HG03139 (cell line): Measurements from ENCODE around the gene FMN1.

Source experiments
- ATAC-seq: cut with Tn5 transposase; IDR thresholded peaks from one replicate; pipeline ENCODE4 v1.9.1; 2021; ENCODE audit not compliant: unreplicated experiment

FMN1 gene

DNA sequence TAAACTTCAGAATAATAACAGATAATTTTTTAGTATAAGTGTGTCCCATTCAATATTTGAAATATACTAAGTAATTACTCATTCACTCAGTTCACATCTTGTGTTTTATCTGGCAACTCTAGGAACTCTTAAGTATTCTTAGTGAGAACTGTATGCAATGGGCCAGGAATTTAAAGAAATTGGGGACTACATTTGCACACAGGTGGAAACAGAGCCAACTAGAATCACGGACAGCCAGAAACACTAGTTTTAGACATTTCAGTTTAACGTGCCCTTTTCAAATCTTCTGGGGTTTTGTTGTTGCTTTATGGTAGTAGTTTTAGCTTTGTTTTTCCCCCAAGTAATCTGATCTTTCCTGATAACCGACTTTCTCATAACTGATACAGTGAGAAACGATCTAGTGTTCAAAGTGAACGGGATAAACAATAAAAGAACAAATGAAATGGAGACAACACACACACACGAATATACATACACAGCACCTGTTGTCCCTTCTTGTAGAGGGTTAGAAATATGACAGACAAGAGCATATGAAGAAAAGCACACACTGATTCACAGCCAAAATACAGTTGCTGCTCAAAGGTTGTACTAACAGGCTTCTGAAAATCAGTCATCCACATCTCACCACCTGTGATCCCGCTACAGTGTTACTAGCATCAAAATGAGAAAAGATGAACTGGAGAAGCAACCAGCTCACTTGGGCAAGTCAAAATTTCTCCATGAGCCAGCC lies 167.0 kb downstream of the FMN1 start:
- no peak for ATAC-seq

DNA sequence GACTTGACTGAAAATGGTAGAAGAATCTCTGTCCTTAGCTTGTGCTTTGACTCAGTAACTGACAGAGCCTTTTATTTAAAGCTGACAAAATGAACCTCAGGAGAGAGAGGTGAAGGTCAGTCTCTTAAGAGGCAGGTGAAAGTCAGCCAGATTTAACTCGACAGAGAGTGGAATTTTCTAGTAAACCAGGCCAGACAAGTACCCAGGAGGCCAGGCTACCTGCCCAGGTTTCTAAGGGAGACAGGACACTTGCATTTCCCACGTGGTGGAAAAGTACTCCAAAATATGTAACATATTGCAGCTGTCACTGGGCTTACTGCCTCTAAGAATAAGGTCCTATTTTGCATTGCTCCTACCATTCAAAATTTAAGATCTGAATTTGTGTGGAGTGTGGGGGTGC lies 167.9 kb downstream of the FMN1 start:
- ATAC-seq: no peak

DNA sequence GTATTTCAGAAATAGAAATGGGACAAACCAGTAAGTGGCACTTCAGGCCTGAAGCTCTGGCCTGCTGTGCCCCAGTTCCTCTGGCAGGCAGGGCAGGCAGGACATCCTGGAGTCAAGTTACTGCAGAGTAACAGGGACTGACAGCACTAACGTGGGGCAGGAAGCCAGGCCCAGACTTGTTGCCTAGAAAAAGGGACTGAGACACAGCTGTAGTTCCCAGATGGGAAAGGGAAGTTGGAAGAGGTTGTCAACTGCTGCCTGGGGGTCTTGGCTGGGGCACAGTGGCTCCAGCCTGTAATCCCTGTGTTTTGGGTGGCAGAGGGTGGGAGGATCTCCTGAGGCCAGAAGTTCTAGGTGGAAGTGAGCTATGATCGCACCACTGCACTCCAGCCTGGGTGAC lies 171.9 kb downstream of the FMN1 start:
- no peak for ATAC-seq

DNA sequence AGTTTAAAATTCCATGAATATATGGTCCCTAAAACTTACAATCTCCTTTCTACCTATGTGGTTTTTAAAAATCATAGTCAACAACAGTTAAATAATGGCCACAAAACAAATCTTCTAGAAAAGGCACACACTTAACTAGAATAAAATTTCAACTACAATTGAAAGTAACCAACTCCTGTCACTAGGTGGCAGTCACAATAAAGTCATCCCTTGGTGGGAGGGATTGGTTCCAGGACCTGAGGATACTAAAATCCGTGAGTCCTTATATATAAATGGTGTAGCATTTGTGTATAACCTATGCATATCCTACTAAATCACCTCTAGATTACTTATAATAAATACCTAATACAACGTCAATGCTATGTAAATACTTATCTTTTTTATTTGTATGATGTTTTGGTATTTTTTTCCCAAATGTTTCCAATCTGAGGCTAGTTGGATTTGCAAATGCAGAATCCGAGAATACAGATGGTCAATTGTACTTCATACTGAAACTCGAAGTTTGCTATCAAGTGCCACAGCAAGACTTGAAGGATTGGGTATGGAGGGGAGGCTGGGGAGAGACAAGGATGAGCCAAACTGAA lies 172.6 kb downstream of the FMN1 start:
- ATAC-seq: no peak

DNA sequence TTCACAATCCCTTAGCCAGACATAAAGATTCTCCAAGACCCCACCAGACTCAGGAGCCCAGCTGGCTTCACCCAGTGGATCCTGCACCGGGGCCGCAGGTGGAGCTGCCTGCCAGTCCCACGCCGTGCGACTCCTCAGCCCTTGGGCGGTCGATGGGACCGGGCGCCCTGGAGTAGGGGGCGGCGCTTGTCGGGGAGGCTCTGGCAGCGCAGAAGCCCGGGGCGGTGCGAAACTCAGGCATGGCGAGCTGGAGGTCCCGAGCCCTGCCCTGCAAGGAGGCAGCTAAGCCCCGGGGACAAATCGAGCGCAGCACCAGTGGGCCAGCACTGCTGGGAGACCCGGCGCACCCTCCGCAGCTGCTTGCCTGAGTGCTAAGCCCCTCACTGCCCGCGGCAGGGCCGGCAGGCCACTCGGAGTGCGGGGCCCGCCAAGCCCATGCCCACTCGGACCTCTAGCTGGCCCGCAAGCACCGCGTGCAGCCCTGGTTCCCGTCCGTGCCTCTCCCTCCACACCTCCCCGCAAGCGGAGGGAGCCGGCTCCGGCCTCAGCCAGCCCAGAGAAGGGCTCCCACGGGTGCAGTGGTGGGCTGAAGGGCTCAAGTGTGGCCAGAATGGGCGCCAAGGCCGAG lies 175.0 kb downstream of the FMN1 start:
- ATAC-seq: no peak

DNA sequence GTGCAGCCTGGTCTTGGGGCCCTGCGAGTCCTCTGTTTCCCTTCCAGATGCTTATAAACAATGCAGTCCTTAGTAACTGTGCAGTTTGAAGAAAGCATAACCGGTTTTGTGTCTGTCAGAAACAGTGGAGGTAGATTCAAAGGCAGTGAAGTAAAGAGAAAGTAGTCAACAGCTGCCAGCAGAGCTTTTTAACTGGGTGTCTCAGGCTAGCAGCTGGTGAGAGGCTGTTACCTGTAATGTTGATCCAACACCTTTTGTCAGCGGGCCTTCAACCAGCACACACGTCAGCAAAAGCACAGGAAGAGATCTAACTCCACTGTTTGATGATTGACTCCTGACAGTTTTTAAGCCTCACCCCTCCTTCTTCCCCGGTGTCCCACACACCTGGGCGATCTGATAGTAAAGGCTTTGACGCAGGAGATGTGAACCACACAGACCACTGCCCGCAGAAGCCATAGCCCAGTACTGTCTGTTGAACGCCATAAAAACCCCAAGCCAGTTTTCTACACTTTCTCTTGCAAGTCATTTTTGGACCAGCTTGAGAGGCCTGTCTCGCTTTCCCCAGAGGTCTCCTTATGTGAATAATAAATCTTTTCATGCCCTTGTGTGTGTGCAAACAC lies 178.0 kb downstream of the FMN1 start:
- ATAC-seq: no peak

DNA sequence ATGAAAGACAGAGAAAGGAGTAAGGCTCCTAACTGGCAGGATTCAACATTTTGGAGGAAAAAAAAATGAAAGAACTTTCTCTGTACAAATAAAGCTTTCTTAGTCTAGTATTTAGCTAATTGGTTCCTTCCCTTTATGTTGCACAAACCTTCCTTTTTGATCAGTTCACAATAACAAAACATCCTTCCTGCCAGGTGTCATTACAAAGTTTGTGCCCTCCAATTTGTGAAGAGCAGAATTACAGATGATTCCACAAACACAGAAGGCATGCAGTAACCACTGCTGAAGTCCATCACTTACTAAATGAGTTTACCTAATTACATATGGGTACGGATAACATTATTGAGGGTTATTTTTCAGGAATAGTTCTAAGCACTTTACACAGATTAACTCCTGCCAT lies 179.9 kb downstream of the FMN1 start:
- ATAC-seq: no peak

DNA sequence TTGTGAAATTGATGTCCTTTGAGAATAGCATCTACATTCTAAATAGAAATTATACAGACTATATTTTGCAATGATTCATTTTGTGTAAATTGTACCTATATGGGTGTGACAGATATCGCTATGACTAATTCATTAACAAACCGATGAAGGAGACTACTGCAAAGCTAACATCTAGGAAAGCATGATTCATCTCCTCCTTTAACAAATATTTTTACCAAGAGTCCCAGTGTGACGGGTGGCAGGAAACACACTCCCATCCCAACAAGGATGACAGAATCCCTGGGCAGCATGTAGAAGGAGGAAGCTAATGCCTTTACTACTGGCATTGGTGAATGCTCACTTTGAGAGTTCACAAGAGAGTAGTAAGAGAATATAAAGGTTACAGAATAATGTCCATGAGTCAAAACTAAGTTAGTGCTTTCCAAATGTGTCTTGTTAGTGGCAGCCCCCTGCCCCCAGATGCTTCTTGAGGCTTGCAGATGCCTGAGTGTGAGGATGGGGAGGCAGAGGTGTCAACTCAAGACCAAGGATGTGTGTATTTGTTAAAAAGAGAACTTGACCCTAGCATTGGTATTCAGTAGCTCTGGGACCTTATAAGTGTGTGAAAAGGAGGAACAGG lies 180.6 kb downstream of the FMN1 start:
- ATAC-seq: no peak

DNA sequence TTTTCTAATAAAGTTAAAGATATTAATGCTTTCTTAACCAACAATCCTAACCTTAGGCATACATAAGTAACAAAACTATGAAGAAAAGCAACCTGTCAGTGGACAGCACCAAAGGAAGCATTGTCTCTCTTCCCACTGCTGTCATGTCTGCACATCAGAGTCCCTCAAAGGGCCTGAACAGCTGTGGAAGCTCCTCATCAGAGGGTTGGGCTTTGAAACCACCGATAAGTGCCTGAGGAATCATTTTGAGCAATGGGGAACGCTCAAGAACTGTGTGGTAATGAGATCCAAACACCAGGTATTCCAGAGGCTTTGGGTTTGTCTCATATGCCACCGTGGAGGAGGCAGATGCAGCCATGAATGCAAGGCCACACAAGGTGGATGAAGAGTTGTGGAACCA lies 182.5 kb downstream of the FMN1 start:
- ATAC-seq: no peak

DNA sequence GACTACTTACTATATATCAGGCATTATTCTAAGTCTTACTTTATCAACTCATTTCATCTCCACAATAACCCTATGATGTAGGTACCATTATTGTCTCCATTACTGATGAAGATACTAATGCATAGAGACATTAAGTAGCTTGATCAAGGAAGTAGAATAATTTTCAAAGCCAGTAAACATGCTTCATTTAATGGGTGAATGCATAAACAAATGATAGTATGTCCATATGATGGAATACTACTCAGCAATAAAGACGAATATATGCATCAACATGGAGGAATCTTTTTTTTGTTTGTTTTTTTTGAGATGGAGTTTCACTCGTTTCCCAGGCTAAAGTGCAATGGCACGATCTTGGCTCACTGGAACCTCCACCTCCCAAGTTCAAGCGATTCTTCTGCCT lies 184.9 kb downstream of the FMN1 start:
- no peak for ATAC-seq

DNA sequence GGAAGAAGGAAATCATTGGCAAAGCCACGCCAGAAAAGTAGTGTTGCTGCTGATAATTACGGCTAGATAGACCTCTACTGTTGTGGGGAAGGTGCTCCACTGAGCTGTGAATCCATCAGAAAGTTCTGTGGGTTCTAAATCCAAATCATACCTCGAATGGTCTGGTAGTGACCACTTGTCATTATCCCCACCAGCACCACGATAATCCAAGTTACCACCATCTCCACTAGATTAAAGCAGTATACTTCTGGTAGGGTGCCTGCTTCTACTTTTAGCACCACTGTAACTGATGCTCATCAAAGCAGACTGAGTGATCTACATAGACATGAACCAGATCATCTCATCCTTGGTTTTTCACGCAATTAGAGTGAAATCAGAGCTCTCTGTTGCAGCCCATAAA lies 185.5 kb downstream of the FMN1 start:
- no peak for ATAC-seq

DNA sequence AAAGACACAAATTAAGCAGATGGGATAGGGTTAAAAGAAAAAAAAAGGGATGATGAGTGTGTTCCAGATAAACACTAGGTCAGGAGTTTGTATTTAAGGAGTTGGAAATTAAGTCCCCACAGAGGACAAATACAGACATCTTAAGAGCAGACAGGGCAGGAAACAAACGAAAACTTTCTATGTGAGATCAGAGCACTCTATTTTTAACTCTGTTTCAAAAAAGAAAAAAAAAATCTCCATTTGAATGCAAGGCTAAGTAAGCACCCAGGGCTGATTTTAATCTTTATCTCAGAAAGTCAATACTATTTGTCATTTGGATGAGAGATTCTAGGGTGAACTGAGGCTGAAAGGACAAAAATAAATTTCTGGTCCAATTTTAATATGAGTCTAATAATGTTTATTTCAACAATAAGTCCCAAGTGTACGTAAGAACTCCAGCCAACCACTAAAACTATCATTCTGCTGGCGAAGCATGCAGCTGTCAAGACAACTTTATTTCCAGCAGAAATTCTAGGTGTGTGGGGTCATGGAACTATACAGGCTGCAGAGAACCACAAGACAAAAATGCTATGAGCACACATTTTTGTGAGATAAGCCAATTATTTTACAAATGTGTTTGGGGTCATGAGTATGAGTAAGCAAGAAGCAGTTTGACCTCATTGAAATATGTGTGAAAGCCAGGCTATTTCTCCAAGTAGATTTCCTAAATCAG lies 186.1 kb downstream of the FMN1 start:
- ATAC-seq: no peak

DNA sequence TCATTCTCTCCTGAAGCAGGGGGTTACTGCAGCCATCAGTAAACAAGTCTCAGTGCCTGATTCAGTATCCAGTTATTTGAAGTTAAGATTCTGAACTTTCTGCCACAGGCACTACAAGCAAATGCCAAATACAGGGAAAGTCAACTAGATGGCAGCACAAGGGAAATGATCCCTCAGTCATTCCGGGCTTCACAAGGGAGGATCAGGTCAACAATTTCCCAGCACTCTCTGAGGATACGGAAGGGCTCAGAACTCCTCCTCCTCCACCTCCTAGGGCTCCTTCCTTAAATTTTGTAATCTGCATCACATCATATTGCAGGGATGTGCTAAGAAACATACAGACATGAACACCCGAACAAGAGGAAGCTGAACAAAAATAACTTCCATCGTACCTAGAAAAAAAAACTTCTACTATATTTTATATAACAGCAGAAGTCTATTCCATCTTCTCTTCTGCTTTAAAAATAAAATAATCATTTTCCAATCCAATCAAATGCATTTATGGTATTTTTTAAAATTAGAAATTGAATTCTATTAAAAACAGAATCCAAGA lies 187.1 kb downstream of the FMN1 start:
- ATAC-seq: no peak

DNA sequence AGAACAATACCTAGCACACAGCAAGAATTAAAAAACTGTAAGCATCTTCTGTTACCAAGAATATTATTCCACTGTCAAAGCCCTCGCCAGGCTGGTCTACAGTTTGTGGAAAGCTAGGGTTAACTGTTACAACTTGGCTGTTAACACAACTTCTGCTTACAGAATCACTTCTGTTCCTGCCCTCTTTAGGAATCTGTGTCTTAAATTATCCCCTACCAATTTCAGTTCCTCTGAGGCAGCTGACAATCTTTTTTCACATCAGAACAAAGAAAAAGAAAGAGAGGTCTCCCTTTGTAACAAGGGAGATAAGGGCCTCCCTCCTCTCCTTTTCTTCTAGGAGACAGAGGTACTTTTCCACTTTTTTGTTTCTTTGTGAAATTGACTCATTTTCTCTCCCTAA lies 188.9 kb downstream of the FMN1 start:
- ATAC-seq: no peak

DNA sequence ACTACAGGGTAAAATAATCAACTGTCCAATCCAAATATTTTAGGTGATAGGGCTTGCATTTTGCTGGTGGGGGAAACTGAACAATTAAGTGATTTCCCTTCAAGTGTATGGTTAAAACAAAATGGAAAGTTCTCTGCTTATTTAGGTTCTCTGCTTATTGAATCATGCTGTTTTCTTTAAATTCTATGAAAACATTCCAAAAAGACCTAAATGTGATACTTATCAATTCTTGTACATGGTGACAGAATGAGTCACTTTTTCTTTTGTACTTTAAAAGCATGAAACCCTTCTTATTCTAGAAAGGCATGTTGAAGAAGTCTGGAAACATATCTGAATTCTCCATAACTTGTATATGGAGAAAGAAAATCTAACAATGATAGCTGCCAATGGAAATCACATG lies 192.6 kb downstream of the FMN1 start:
- no peak for ATAC-seq

DNA sequence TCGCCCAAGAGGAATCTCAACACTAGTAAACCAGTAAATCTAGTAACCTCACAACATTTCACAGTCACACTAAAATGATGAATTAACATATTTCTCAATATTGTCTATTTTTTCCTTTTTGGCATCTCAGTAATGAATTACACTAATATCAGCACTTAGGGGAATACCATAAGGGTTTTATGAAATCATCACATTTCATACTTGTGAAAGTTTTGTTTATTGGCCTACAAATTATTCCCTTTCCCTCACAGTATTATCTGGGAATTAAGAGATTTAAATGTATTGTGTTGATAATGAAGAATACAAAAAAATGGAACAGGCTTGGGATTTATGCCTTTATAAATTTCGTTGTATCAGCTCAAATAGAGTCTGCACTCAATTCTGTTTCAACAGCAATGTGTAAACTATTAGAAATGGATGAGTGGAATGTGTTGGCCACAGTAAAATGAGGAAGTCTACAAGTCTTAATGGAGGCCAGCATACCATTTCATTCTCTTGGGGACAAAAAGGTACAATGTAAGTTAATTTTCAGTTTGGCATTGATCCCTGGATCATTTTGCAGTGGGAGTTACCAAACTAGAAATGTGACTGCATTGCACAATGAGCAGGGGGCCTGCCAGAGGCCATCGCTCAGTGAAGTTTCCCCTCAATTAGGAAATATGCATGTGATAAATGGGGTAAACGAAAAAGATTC lies 195.4 kb downstream of the FMN1 start:
- no peak for ATAC-seq

DNA sequence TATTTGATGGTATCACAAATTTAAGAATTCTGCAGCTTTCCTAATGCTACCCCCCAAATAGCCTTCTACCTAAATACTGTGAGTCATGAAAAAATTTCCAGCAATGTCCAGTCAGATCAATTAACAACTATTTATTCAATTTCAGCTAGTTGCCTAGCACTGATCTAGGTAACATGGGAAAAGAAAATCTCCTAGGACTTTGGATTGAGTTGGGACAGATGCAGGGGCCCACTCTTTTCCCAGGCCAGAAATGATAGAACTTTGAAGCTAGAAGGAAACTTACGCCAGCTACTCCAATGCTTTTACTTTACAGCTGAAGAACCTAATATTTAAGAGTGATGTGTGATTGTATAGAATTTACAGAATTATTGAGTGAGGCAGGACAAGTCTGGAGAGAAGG lies 196.3 kb downstream of the FMN1 start:
- no peak for ATAC-seq

DNA sequence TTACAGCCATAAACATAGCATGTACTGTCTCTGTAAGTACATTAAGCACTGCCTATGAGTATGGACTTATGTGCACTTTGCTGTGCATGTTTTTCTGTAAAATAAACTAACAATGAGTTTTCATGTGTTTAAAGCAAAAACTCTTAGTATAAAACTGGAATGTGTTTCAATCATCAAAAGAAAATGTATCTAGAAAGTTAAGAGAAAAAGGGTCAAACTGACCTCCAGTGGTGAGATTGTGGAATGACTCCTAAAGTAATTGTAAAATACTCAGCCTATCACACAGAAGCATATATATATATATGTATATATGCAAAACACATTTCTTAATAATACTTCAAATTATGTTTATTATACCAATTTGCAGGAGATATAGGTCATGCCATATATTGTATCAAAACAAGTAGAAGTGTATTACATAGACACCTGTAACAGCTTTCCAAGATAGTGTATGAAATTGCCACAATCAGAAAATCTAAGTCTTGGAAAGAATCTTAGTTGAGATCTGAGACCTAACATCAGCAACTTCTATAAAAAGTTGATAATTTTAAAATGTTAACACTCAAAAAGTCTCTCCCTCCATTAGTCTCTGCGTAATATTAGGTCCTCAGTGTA lies 199.6 kb downstream of the FMN1 start:
- no peak for ATAC-seq

DNA sequence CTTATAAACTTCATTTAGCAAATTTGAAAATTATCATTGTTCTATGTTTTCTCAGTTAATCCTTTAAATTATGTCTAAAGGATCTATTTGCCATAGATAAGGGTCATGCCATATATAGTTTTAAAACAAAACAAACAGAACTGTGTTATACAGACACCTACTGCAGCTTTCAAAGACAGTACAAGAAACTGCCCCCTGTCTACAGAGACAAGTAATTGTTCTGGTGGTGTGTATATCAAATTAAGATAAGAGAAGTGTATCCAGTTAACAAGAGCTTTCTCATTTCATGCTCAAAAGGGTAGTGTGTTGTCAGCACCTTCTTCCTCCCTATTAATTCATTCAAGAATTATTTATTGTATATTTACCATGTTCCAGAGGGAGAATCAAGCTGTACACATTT lies 201.2 kb downstream of the FMN1 start:
- no peak for ATAC-seq

DNA sequence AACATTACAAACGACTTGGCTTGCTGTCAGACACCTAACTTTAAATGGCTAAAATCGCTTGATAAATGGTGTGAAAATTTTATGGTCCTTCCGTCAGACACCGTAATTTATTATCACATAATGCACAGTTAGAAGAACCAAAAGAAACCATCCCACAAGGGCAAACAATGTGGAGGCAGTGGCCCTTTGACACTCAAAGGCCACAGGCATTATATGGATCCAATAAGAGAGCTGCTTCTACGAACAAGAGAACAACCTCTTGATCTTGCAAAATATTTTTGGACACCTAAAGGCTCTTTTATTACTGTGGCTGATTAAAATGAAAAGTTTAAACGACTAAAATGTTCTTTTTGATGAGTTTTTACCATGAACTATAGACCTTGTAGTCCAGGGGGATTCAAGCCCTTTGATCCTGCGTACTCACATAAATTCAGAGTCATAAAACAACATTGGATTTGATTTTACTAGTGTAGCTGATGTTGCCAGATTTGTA lies 202.8 kb downstream of the FMN1 start:
- no peak for ATAC-seq
